GM18517 (cell line): ENCODE data around the gene KCNH6.

Experiments used
- ATAC-seq: cut with Tn5 transposase; IDR thresholded peaks from one replicate; pipeline ENCODE4 v1.9.1; 2021; ENCODE audit warnings: mild to moderate bottlenecking, moderate library complexity; ENCODE audit not compliant: unreplicated experiment

Gene KCNH6, protein sequence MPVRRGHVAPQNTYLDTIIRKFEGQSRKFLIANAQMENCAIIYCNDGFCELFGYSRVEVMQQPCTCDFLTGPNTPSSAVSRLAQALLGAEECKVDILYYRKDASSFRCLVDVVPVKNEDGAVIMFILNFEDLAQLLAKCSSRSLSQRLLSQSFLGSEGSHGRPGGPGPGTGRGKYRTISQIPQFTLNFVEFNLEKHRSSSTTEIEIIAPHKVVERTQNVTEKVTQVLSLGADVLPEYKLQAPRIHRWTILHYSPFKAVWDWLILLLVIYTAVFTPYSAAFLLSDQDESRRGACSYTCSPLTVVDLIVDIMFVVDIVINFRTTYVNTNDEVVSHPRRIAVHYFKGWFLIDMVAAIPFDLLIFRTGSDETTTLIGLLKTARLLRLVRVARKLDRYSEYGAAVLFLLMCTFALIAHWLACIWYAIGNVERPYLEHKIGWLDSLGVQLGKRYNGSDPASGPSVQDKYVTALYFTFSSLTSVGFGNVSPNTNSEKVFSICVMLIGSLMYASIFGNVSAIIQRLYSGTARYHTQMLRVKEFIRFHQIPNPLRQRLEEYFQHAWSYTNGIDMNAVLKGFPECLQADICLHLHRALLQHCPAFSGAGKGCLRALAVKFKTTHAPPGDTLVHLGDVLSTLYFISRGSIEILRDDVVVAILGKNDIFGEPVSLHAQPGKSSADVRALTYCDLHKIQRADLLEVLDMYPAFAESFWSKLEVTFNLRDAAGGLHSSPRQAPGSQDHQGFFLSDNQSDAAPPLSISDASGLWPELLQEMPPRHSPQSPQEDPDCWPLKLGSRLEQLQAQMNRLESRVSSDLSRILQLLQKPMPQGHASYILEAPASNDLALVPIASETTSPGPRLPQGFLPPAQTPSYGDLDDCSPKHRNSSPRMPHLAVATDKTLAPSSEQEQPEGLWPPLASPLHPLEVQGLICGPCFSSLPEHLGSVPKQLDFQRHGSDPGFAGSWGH

DNA sequence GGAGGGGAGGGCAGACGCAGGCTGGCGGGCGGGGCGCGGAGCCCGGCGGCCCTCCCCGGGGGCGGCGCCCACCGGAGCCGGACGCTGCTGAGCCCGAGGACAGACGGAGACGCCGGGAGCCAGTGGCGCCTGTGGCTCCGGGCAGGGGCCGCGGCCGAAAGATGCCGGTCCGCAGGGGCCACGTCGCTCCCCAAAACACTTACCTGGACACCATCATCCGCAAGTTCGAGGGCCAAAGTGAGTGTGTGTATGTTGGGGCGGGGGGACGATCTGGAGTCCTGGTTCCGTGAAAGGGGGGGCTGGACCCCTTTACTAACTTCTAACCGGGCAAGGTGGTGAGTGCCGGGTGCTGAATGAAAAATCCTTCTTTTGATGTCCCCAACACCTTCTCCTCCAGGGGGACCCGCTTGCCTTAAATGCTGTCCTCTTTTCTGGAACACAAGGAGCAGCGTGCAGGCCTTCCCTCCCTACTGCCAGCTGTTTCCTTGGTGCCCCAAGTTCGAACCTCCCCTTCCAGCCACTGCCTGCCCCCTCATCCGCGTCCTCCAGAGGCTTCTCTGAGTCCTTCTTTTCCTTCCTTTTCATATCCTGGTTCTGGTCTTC lies at the start of gene KCNH6:
Gene KCNH6 (plus strand): TSS at position 106 of the 603 bp plus-strand sequence. CDS start 56 bp downstream, at position 162.
- ATAC-seq, result no peak

DNA sequence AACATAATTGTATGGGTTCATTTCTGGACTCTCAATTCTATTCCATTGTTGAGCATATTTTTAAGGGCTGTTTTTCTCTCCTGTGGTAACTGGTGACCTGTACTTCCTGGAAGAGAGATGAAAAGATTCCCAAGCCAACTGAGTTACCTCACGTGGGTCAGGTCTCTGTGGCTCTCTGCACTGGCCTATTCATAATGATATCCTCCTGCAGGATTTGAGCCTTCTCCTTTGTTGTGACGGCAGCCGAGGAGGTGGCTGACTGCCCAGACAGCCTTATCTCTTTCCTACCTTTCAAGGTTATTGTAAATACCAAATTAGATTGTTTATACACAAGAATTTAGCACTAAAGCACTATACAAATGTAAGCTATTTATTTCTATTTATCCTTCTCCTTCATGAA lies 49.0 kb upstream of the KCNH6 start:
- no peak for ATAC-seq

DNA sequence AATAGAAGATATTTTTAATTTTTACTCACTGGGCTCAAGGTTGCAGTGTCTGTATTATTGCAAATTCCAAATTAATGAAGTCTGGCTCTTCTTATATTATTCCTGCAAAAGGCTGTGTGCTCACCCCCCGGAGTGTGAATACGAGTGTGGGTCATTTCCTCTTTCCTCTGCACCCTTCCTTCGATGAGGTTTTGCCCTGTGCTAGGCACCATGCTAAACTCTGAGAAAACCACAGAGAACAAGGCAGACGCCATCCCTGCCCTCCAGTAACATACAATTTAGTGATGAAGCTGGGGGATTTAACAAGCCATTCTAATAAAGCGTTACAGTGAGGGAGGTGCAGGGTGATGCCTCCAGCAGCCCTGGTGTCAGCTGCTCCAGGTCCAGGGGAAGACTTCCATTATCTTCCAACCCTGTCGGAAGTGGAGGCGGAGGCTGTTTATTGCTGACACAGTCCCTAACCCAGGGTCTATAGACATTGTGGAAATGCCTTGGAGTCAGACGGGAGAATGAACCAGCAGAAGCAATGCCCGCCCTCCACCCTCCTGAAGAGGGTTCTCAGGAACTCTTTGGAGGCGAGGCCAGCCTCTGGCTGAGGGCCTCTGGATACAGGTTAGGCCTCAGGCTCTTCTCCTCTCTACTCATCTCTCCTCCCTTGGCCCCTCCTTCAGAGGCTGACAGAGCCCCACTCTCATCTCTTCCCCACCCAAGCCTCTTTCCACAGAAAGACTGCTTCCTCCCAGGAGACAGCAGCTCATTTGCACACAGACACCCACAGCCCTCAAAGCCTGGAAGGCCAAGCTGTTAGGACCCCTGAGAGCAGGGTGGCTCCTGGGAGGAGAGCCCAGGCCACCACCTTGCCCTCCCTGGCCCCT lies 48.3 kb upstream of the KCNH6 start:
- no peak for ATAC-seq

DNA sequence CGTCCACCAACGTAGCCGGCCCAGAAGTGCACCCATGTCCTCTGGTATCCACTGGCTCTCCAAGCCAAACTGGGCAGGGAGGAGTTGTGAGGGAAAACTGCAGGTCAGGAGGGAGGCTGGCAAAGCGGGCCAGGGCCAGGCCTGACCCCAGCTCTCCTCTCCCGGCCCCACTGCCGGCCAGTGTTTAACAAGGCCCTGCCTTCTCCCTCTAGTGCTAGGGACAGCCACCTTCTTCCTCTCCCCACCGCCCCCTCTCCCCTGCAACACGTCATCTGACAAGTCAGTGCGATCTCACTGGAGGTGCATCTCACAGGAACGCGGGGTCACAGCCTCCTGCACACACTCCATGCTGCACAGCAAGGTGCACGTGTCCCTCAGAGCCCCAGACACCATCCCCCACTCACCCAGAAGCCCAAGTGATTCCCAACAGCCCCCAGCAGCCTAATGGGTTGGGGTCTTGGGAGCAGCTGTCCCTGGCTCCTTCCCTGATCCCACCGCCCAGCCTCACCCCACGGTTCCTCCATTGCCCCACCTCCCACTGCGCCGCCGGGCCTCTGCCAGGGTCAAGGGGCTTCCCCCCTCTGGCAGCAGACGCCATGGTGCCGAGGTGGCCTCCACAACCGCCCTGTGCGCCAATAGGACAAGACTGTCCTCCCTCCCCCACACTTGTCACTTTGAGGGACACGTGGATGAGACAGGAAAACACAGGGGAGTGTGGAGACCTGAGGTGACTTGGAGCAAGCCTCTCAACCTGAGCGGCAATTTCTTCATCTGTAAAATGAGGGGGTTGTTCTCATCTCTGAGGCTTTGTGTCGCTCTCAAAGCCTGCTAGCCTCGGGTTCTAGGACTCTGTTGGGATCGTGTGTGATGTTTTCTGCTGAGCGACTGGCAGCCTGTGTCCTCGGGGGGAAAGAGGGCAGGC lies 47.4 kb upstream of the KCNH6 start:
- no peak for ATAC-seq

DNA sequence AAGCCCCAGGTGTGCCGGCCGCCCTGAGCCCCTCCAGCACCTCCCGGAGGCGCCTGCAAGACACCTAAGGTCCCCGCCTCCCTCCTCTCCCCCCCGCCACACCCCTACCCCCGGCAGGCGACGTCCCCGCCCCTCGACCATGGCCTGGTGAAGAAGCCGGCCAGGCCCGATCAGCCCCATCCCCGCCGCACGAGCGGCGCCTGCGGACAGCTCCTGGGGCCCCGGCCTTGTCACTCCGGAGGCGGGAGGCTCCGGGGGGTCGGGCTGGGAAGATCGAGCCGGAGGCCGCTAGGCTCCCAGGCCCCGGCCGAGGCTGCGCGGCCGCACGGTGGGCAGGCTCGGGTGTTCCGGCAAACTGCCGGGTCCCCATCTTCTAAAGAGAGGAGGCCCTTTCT lies 46.7 kb upstream of the KCNH6 start:
- ATAC-seq, result no peak

DNA sequence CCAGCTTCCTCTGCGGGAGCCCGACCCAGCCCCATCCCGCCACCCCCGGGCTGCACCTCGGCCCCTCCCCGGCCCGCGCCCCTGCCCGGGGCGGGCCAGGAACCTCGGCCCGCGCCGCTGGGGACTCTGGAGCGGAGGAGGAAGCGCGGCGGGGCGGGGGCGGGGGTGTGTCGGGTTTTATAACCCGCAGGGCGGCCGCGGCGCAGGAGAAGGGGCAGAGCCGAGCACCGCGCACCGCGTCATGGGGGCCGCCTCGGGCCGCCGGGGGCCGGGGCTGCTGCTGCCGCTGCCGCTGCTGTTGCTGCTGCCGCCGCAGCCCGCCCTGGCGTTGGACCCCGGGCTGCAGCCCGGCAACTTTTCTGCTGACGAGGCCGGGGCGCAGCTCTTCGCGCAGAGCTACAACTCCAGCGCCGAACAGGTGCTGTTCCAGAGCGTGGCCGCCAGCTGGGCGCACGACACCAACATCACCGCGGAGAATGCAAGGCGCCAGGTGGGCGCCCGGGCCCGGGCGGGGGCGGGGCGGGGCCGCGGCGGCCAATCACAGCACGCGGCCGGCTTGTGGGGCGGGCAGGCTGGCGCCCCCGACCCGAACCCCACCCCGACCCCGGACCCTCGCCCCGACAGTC lies 46.2 kb upstream of the KCNH6 start, which contains the start of gene ACE:
Gene ACE (plus strand): TSS at position 208 of the 626 bp plus-strand sequence. CDS start 34 bp downstream, at position 242.
- ATAC-seq, result no peak

DNA sequence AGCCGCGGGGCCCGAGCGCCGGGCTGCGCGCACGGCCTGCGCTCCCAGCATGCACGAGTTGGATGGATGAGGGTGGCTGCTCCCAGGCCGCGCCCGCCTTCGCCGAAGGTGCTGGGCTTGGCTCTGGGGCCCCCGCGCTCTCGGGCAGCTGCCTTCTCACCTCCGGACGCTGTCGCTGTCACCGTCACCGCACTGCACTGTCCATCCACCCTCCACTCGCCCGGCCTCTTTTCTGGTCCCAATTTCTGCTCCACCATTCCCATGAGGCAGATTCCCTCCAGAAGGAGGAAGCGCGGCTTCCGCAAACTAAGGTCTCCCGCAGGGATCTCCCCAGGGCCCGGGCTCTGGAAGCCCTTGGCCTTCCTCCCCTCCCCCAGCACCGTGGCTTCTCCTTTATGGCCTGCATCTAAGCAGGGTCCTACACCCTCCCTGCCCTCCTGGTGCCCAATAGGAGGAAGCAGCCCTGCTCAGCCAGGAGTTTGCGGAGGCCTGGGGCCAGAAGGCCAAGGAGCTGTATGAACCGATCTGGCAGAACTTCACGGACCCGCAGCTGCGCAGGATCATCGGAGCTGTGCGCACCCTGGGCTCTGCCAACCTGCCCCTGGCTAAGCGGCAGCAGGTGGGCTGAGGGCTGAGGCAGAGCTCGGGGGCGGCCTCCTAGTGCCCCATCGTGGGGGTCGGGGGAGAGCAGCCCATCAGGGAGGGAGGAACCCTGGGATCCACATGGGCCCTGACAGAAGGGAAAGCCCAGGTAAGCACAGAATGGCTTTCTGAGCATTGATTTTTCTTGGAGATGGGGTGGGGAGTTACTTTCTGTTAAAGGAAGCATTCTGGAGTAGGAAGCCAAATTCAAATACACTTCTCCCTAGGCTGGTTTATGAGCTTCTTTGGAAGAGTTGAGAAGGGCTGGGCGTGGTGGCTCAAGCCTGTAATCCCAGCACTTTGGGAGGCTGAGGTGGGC lies 45.4 kb upstream of the KCNH6 start:
- ATAC-seq, result no peak

DNA sequence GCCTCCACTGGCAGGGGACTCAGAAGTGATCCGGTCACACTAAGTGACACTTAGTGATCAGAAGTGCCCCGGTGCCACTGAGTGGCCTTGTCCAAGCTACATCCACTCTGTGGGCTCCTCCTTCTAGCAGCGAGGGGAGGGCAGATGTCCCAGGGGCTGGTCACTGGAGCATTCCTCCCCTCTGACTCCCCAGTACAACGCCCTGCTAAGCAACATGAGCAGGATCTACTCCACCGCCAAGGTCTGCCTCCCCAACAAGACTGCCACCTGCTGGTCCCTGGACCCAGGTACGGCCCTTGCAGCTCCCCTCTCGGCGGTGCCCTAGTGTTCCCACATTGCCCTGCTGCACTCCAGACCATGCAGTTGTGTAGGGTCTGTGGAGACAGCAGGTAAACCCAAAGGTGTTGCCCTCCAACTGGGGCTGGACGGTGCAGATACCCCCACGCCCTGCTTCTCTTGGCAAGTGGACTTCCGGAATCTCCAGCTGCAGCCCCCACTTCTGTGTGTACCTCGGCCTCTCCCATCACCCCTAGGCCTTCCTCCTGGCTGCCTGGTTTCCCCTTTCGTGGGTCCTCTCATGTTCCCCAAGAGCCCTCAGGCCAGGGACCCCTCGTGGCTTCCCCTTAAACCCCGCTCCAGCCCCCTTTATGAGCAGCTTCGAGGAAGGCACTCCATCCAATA lies 44.2 kb upstream of the KCNH6 start:
- ATAC-seq, result no peak

DNA sequence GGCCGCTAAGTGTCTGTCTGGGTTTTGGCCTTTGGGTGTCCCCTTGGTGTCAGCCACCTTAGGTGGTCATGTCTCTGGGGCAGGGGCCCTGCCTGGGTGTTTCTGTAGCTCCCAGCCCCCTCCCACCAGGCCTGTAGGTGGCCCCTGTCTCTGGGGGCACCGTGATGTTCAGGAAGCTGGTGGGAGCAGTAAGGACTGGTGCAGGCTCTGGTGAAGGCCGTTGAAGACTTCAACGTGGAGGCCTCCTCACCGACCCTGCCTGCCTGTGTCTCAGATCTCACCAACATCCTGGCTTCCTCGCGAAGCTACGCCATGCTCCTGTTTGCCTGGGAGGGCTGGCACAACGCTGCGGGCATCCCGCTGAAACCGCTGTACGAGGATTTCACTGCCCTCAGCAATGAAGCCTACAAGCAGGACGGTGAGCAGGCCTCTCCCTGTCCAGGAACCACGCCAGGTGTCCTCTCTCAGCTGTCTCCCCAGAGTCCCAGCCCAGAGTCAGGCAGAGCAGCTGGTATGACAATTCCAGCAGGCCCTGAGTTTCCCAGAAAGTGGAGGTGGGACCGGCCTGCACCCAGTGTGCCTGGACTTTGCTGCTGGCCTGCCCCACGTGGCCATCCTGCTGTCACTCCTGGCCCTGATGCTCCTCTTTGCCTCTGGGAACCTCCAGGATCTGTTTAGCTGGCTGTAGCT lies 43.5 kb upstream of the KCNH6 start:
- no peak for ATAC-seq

DNA sequence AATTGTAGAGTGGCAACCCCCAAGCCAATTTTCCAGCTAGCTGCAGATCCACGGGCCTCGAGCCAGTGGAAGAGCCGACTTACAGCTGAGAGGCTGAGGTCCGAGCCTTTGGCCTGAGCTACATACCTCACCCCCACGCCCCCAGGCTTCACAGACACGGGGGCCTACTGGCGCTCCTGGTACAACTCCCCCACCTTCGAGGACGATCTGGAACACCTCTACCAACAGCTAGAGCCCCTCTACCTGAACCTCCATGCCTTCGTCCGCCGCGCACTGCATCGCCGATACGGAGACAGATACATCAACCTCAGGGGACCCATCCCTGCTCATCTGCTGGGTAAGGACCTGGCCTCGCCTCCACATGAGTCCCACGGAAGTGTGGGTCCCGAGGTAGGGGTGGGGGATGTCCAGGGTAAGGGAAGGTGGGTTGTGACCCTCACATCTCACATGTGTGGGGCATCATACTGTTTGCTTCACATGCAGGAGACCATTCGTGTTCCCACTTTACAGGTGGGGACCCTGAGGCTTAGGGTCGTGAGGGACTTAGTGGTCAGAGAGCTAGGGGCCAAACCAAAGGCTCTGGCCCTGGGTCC lies 42.9 kb upstream of the KCNH6 start:
- no peak for ATAC-seq

DNA sequence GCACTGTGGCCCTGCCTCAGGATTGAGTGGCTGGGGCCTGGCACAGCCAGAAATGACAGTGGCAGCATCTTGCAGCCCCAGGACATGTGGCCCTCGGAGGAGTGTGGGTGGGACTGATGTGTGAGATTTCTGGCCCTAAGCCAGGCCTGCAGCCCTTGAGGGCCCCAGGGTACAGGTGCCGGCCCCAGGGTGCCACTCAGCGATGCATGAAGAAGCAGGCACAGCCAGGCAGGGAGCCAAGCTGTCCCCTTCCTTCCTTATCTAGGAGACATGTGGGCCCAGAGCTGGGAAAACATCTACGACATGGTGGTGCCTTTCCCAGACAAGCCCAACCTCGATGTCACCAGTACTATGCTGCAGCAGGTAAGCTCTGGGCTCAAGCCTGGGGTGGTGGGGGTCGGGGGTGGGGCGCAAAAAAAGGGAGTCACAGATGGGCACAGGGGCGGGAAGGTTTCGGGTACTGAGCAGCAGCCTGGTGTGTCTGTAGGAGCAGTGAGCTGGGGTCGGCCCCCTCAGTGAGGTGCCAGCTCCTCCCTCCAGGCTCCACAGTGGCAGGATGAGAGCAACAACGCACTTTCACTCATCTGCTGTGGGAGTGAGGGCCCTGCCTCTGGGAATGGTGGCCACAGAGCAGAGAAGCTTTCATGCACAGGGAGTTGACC lies 42.2 kb upstream of the KCNH6 start:
- no peak for ATAC-seq

DNA sequence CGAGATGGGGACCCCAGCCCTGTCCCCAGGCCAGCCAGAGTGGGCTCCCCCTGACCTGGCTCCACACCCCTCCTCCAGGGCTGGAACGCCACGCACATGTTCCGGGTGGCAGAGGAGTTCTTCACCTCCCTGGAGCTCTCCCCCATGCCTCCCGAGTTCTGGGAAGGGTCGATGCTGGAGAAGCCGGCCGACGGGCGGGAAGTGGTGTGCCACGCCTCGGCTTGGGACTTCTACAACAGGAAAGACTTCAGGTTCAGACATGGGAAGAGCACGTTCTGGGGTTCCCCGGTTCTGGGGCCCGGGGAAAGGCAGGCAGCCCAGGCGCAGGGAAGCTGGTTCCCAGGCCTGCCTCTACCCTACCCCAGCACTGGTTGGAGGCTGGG lies 41.7 kb upstream of the KCNH6 start:
- ATAC-seq, result no peak

DNA sequence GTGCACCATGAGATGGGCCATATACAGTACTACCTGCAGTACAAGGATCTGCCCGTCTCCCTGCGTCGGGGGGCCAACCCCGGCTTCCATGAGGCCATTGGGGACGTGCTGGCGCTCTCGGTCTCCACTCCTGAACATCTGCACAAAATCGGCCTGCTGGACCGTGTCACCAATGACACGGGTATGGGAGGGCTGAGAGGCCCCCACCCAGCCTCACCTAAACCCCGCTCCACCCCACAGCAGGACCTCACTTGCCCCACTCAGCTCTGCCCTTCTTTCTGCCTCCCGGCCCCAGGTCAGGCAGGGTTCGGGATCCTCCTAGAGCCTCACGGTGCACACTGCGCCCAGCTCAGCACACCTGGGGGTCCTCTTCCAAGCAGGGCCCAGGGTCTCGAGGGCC lies 40.6 kb upstream of the KCNH6 start:
- no peak for ATAC-seq

DNA sequence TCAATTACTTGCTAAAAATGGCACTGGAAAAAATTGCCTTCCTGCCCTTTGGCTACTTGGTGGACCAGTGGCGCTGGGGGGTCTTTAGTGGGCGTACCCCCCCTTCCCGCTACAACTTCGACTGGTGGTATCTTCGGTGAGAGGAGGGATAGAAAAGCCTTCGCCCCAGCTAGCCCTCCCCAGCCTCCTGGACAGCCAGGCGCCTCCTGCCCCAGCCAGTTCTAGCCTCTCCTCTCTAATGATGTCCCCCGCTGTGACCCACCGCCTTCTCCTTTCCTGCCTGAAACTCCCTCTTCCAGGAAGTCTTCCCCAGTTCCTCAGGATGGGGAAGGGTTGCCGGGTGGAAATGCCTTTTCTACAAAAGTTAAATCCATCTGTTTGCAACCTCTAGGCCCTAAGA lies 40.1 kb upstream of the KCNH6 start:
- ATAC-seq, result no peak

DNA sequence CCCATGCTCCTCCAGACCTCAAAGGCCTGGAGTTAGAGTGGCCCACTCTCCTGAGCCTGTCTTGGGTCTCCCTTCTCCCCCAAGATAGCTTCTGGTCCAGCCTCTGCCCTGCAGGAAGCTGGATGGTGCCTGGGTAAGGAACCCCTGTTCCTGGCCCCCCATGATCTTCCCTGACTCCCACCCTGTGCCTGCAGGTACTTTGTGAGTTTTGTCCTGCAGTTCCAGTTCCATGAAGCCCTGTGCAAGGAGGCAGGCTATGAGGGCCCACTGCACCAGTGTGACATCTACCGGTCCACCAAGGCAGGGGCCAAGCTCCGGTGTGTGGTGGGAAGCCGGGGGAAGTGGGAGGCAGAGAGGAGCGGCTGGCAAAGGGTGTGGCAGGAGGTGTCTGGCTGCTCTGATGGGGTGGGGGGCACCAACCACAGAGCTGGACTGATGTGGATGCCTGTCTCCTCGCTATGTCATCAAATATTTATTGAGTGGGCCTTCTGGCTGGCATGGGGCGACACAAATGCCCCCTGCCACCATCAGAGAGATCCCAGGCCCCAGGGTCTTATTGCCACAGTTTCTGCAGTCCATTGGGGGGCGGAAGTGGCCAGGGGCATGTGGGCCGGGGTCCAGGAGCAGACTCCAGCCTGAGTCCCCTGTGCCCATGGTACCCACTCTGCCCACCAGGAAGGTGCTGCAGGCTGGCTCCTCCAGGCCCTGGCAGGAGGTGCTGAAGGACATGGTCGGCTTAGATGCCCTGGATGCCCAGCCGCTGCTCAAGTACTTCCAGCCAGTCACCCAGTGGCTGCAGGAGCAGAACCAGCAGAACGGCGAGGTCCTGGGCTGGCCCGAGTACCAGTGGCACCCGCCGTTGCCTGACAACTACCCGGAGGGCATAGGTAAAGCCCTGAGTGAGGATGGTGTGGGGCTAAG lies 39.2 kb upstream of the KCNH6 start:
- no peak for ATAC-seq
